Activated naive CD4-positive, alpha-beta T cell treated with anti-CD3 and anti-CD28 coated beads, Interleukin-2, amount 10 ng/mL, durations not matched to agents 7 days and 5 days (primary cell): ENCODE measurements around the gene RBM43.

Experiments
- CTCF ChIA-PET: fragments of 350-600 bp; sonication (Branson Sonifier 250); formaldehyde crosslinking; loops from one replicate; lab custom pipeline; 2021; ENCODE audit warnings: antibody characterized with exemption; lab: Charles Lee
- DNase-seq: peaks from one replicate; pipeline ENCODE4 v3.0.0-alpha.2; 2020
- H3K27ac Mint-ChIP-seq: one replicate; pipeline ENCODE4 v1.8.0; 2021; ENCODE audit warnings: mild to moderate bottlenecking, moderate library complexity, mixed read lengths
- H3K27me3 Mint-ChIP-seq: one replicate; pipeline ENCODE4 v1.8.0; 2021; ENCODE audit warnings: mild to moderate bottlenecking, mixed read lengths
- H3K36me3 Mint-ChIP-seq: one replicate; pipeline ENCODE4 v1.8.0; 2021; ENCODE audit warnings: mixed read lengths
- H3K4me1 Mint-ChIP-seq: one replicate; pipeline ENCODE4 v1.8.0; 2021; ENCODE audit warnings: mixed read lengths
- H3K4me3 Mint-ChIP-seq: one replicate; pipeline ENCODE4 v1.8.0; 2021; ENCODE audit warnings: mild to moderate bottlenecking, moderate library complexity, mixed read lengths
- H3K9me3 Mint-ChIP-seq: one replicate; pipeline ENCODE4 v1.8.0; 2021; ENCODE audit warnings: mixed read lengths

Gene RBM43

DNA sequence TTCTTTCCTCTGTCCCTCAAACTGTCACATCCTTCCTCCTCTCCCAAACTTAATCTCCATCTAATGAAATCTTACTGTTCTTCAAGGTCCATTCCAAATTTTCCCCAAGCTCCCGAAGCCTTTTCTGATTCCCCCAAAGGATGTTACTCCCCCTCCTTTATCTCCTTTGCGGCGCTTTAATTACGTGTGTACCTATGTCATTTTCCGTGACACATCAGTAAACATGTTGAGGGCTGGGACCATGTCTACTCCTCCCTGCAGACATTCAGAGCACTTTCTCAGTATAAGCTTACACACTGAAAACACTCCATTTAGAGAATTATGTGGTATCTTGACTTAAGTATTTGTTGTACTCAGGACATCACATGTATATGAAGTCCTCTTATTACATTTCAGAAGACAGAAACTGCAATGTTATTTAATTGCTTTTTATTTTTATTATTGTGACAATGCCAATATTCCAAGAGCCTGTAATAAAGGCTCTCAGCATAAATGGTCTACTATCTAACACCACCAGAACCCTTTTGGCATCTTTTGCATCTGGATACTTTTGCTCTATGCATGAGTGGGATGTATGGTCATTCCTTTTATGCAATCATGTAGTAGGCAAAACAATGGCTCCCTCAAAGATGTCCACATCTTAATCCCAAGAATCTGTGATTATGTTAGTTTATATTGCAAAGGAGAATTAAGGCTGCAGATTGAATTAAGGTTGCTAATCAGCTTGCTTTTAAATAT lies 26.0 kb upstream of the RBM43 start:
- Mint-ChIP-seq H3K27me3 (peaks cover 3% of the 10 kb centered on the region), H3K36me3 (peaks cover 34% of the 10 kb centered on the region), H3K9me3 (no peaks in the 10 kb centered on the region), H3K4me1 (peaks cover 55% of the 10 kb centered on the region), H3K27ac (peak overlapping the region; percentile 96), H3K4me3 (peak overlapping the region; percentile 88)
- CTCF ChIA-PET, result interaction anchor here (0.9 kb wide), 1 partner anchor 147 kb away, joined by 3 read pairs; no protein-coding TSS in a partner anchor
- DNase-seq, result no peak

- Mint-ChIP-seq H3K4me1 (peaks cover 27% of the 10 kb centered on the region), H3K27ac (no peak overlapping the region), H3K9me3 (no peaks in the 10 kb centered on the region), H3K36me3 (peaks cover 52% of the 10 kb centered on the region), H3K4me3 (no peak overlapping the region), H3K27me3 (no peaks in the 10 kb centered on the region)
- CTCF ChIA-PET, result no interaction called here
- DNase-seq, result no peak
Measured at GRCh38 chr2:151282401-151282800, 20.7 kb upstream of the RBM43 start.

- H3K9me3 Mint-ChIP-seq, result no peaks in the 10 kb centered on the region
- H3K4me1 Mint-ChIP-seq, result peaks cover 8% of the 10 kb centered on the region
- no peak overlapping the region for H3K4me3 Mint-ChIP-seq
- peaks cover 51% of the 10 kb centered on the region for H3K36me3 Mint-ChIP-seq
- no peaks in the 10 kb centered on the region for H3K27me3 Mint-ChIP-seq
- CTCF ChIA-PET, result no interaction called here
- no peak for DNase-seq
- no peak overlapping the region for H3K27ac Mint-ChIP-seq
Measured at GRCh38 chr2:151280271-151280670, 18.6 kb upstream of the RBM43 start.

- peaks cover 53% of the 10 kb centered on the region for H3K36me3 Mint-ChIP-seq
- CTCF ChIA-PET, result no interaction called here
Measured at GRCh38 chr2:151278487-151278886, 16.8 kb upstream of the RBM43 start.

GRCh38 chr2:151277067-151277466 lies 15.4 kb upstream of the RBM43 start:
- H3K4me1 Mint-ChIP-seq, result peaks cover 2% of the 10 kb centered on the region
- no peak overlapping the region for H3K27ac Mint-ChIP-seq

More at GRCh38 chr2:151278487-151278886, 16.8 kb upstream of the RBM43 start:
- H3K9me3 Mint-ChIP-seq, result no peaks in the 10 kb centered on the region
- no peak overlapping the region for H3K27ac Mint-ChIP-seq
- no peak for DNase-seq
- H3K27me3 Mint-ChIP-seq, result no peaks in the 10 kb centered on the region
- no peak overlapping the region for H3K4me3 Mint-ChIP-seq
- H3K4me1 Mint-ChIP-seq, result peaks cover under 1% of the 10 kb centered on the region

DNA sequence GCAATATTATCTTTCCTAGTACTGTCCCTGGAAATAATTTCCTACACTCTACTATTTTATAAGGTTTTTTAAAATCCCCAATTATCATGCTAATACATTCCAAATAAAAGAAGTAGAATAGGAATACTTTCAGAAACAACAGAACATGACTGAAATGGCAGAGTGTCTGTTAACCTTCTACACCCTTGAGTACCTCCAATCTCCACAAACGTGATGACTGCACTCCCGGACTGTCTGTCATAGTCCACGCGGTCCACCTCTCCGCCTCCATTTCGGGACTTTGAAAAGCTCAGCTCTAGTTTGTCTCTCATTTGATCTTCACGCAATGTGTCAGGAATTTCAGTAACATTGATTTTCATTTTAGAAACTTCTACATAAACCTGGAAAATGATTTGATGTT lies 13.6 kb upstream of the RBM43 start:
- no peaks in the 10 kb centered on the region for H3K27me3 Mint-ChIP-seq
- H3K4me1 Mint-ChIP-seq, result peaks cover 2% of the 10 kb centered on the region
- H3K4me3 Mint-ChIP-seq, result no peak overlapping the region
- peaks cover 59% of the 10 kb centered on the region for H3K36me3 Mint-ChIP-seq
- DNase-seq, result no peak
- CTCF ChIA-PET, result no interaction called here
- no peaks in the 10 kb centered on the region for H3K9me3 Mint-ChIP-seq
- H3K27ac Mint-ChIP-seq, result no peak overlapping the region

More at GRCh38 chr2:151277067-151277466, 15.4 kb upstream of the RBM43 start:
- Mint-ChIP-seq H3K27me3 (no peaks in the 10 kb centered on the region), H3K36me3 (peaks cover 58% of the 10 kb centered on the region), H3K4me3 (no peak overlapping the region), H3K9me3 (no peaks in the 10 kb centered on the region)
- CTCF ChIA-PET, result no interaction called here
- no peak for DNase-seq

GRCh38 chr2:151271824-151272223 lies 10.2 kb upstream of the RBM43 start:
- H3K4me3 Mint-ChIP-seq, result no peak overlapping the region
- H3K9me3 Mint-ChIP-seq, result no peaks in the 10 kb centered on the region
- H3K27ac Mint-ChIP-seq, result no peak overlapping the region
- DNase-seq, result no peak
- peaks cover 60% of the 10 kb centered on the region for H3K36me3 Mint-ChIP-seq
- peaks cover 4% of the 10 kb centered on the region for H3K4me1 Mint-ChIP-seq
- no peaks in the 10 kb centered on the region for H3K27me3 Mint-ChIP-seq
- CTCF ChIA-PET, result no interaction called here

- no peak for DNase-seq
- H3K27me3 Mint-ChIP-seq, result no peaks in the 10 kb centered on the region
- H3K4me1 Mint-ChIP-seq, result peaks cover 5% of the 10 kb centered on the region
- H3K4me3 Mint-ChIP-seq, result no peak overlapping the region
- peaks cover 52% of the 10 kb centered on the region for H3K36me3 Mint-ChIP-seq
- no peaks in the 10 kb centered on the region for H3K9me3 Mint-ChIP-seq
- CTCF ChIA-PET, result interaction anchor here (1.9 kb wide), 1 partner anchor 31 kb away, joined by 4 read pairs; no protein-coding TSS in a partner anchor
- H3K27ac Mint-ChIP-seq, result no peak overlapping the region
Measured at GRCh38 chr2:151269798-151270568, 8.3 kb upstream of the RBM43 start.

DNA sequence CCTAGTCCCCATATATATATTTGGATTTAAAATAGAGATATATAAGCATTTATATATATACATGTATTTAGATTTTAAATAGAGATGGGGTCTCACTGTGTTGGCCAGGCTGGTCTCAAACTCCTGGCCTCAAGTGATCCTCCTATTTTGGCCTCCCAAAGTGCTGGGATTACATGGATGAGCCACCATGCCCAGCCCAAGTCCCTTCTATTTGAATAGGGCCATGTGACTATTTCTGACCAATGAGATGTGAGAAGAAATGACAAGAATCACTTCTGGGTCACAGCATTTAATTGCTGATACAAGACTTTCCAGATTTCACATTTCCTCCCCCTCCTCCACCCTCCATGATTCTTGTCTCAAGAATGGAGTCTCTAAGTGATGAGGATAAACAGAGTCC lies 6.4 kb upstream of the RBM43 start:
- Mint-ChIP-seq H3K9me3 (no peaks in the 10 kb centered on the region), H3K36me3 (peaks cover 41% of the 10 kb centered on the region), H3K4me1 (peaks cover 5% of the 10 kb centered on the region), H3K4me3 (no peak overlapping the region), H3K27me3 (no peaks in the 10 kb centered on the region), H3K27ac (no peak overlapping the region)
- DNase-seq, result no peak
- CTCF ChIA-PET, result interaction anchor here (1.1 kb wide), 1 partner anchor 21 kb away, joined by 4 read pairs; the partner anchor contains the start of gene NMI

- Mint-ChIP-seq H3K27me3 (no peaks in the 10 kb centered on the region), H3K4me3 (no peak overlapping the region), H3K27ac (peak overlapping the region; percentile 47), H3K9me3 (no peaks in the 10 kb centered on the region), H3K4me1 (peaks cover 10% of the 10 kb centered on the region), H3K36me3 (peaks cover 37% of the 10 kb centered on the region)
- CTCF ChIA-PET, result interaction anchor here (1.1 to 1.3 kb wide), 2 partner anchors 29 to 170 kb away, joined by 3 to 6 read pairs; no protein-coding TSS in a partner anchor
- DNase-seq, result no peak
Measured at GRCh38 chr2:151267537-151267936, 5.9 kb upstream of the RBM43 start.

DNA sequence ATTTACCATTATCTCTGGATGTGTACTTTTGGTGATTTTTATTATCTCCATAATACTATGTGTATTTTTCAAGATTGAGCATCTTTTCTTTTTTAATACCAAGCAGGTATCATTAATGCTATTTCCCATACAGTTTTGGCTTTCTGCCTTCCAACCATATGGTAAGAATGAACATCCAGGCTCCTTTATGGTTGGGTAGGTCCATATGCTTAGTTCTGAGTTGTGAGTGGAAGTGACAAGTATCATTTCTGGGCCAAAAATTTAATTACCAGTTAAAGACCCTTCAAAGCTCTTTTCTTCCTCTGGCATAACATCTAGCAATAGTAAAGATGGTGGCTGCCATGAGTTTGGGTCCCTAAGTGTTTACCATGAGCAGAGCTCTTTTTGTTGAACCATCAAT lies 4.3 kb upstream of the RBM43 start:
- H3K4me3 Mint-ChIP-seq, result no peak overlapping the region
- H3K27me3 Mint-ChIP-seq, result no peaks in the 10 kb centered on the region
- CTCF ChIA-PET, result interaction anchor here (1.3 kb wide), 1 partner anchor 172 kb away, joined by 6 read pairs; no protein-coding TSS in a partner anchor
- no peaks in the 10 kb centered on the region for H3K9me3 Mint-ChIP-seq
- H3K36me3 Mint-ChIP-seq, result peaks cover 28% of the 10 kb centered on the region
- no peak overlapping the region for H3K27ac Mint-ChIP-seq
- peaks cover 19% of the 10 kb centered on the region for H3K4me1 Mint-ChIP-seq
- no peak for DNase-seq

DNA sequence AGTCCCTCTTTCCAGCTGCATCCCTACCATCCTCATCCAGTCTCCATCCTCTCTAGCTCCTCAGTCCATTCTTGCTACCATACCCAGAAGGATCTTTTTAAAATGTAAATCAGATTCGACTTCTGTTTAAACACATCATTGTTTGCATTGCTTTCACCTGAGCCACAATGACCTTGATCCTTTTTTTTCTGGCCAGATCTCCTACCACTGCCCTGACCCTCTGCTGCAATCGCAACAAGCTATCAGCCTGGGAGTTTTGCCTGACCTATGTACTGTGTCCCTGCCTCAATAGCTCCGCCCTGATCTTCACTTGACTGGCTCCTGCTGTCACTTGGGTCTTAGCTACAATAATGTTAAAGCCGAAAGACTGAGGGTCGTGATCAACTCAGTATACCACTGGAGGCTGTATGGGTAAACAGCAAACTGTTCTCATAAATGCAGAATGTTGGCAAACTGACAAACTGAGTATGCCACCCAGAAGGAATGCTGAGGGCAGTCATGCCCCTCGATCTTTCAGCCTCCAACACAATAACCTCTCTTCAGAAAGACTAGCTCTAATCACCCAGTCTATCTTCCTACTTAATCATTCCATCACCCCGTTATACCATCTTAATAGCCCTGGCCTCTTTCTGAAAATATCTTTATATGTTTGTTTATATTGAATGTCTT lies 2.6 kb upstream of the RBM43 start:
- DNase-seq, result no peak
- CTCF ChIA-PET, result no interaction called here
- Mint-ChIP-seq H3K4me3 (no peak overlapping the region), H3K36me3 (peaks cover 14% of the 10 kb centered on the region), H3K27me3 (no peaks in the 10 kb centered on the region), H3K9me3 (no peaks in the 10 kb centered on the region), H3K4me1 (peaks cover 33% of the 10 kb centered on the region), H3K27ac (no peak overlapping the region)

DNA sequence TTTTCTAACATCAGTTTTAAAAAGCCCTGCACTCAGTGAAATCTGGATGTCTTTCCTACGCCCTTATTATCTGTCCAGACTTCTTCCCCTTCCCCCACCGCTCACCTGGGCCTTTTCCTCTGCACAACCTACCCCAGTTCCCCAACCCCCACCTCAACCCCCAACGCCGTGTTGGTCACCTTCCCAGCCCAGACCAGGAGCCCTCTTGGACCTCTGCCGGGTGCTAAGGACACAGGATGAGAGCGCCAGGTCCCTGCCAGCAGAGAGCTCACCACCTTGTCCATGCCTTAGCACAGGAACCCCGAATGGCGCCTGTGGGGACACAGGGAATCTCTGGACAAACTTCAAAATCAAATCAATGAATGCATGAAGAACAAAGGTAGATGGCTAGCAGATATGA lies 966 bp upstream of the RBM43 start:
- no peaks in the 10 kb centered on the region for H3K9me3 Mint-ChIP-seq
- H3K4me1 Mint-ChIP-seq, result peaks cover 33% of the 10 kb centered on the region
- DNase-seq, result no peak
- H3K4me3 Mint-ChIP-seq, result peak overlapping the region; percentile 10
- peaks cover 6% of the 10 kb centered on the region for H3K36me3 Mint-ChIP-seq
- CTCF ChIA-PET, result no interaction called here
- no peaks in the 10 kb centered on the region for H3K27me3 Mint-ChIP-seq
- peak overlapping the region; percentile 99 for H3K27ac Mint-ChIP-seq

DNA sequence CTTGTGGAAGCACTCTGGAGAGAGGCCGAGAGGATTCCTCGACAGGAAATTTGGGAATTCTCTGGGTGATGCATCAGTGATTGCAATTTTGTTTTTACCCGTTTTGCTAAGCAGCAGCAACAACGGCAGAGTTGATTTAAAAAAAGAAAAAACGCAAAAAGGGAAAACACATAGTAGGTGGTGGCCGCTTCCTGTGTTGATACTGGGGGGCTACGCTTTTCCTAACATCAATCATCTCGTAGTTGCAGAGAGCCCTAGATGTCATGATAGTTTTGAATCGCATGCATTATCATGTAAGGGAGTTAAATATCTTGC lies 271 bp upstream of the RBM43 start:
- Mint-ChIP-seq H3K27me3 (no peaks in the 10 kb centered on the region), H3K4me1 (peaks cover 32% of the 10 kb centered on the region), H3K9me3 (no peaks in the 10 kb centered on the region), H3K27ac (peak overlapping the region; percentile 99), H3K4me3 (peak overlapping the region; percentile 92), H3K36me3 (peaks cover 3% of the 10 kb centered on the region)
- DNase-seq, result no peak
- CTCF ChIA-PET, result interaction anchor here (0.8 kb wide), 1 partner anchor 27 kb away, joined by 4 read pairs; the partner anchor contains the start of gene NMI
